ENCODE results near the gene WDR27.

Gene WDR27

DNA sequence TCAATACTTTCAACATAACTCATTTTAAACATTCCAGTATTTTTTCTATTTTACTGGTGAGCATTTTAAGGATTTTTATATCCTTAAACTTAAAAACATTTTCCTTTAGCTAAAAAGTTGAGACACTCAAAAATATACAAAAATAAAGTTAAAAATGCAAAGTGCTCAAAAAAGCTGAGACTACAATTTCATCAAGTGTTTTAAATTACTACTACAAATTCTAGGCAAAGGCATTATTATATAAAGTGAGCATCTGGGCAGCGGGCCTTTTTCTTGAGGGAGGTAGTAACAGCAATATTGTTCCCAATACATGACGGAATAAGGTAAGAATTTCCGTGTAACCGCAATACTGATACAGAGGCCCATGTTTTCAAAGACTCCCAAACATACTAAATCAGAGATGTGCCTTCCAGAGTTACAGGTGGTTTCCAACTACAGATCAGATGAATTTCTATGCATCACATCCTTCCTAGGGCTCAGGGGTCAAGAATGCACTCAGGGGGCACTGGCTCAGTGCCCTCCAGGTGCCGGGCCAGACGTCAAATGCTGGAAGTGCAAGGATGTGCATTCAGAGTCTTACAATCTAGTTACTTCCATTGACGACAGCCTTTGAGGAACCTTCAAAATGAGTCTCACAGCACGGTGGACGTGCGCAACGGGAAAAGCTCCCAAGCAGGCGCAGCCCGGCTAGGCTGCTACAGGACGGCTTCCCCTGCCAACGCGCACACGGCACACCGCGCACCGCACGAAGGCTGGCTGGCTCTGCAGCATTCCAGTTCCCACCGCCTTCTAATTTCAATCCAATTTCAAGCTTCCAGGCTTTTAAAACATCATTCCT lies 20.8 kb upstream of the WDR27 start:
- peak; percentile 76 for ATAC-seq
- TF ChIP-seq, protein P1, sequence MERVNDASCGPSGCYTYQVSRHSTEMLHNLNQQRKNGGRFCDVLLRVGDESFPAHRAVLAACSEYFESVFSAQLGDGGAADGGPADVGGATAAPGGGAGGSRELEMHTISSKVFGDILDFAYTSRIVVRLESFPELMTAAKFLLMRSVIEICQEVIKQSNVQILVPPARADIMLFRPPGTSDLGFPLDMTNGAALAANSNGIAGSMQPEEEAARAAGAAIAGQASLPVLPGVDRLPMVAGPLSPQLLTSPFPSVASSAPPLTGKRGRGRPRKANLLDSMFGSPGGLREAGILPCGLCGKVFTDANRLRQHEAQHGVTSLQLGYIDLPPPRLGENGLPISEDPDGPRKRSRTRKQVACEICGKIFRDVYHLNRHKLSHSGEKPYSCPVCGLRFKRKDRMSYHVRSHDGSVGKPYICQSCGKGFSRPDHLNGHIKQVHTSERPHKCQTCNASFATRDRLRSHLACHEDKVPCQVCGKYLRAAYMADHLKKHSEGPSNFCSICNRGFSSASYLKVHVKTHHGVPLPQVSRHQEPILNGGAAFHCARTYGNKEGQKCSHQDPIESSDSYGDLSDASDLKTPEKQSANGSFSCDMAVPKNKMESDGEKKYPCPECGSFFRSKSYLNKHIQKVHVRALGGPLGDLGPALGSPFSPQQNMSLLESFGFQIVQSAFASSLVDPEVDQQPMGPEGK (CRISPR knock-in tag; IDR thresholded peaks at IDR 0.05; ENCODE audit: borderline replicate concordance): no peak; the same call in 1 of the 2 replicates
- TF ChIP-seq ZFP30 (CRISPR knock-in tag; IDR thresholded peaks at IDR 0.05): no peak
- no peak for TF ChIP-seq PPARA (CRISPR knock-in tag; IDR thresholded peaks at IDR 0.05; ENCODE audit: borderline replicate concordance)
- no peak for TF ChIP-seq TOX (CRISPR knock-in tag; IDR thresholded peaks at IDR 0.05; ENCODE audit: borderline replicate concordance)
- TF ChIP-seq, protein P2, sequence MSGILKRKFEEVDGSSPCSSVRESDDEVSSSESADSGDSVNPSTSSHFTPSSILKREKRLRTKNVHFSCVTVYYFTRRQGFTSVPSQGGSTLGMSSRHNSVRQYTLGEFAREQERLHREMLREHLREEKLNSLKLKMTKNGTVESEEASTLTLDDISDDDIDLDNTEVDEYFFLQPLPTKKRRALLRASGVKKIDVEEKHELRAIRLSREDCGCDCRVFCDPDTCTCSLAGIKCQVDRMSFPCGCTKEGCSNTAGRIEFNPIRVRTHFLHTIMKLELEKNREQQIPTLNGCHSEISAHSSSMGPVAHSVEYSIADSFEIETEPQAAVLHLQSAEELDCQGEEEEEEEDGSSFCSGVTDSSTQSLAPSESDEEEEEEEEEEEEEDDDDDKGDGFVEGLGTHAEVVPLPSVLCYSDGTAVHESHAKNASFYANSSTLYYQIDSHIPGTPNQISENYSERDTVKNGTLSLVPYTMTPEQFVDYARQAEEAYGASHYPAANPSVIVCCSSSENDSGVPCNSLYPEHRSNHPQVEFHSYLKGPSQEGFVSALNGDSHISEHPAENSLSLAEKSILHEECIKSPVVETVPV (CRISPR knock-in tag; IDR thresholded peaks at IDR 0.05): no peak
- TF ChIP-seq RARB (CRISPR knock-in tag; IDR thresholded peaks at IDR 0.05): no peak
- TF ChIP-seq ARNTL (CRISPR knock-in tag; IDR thresholded peaks at IDR 0.05; ENCODE audit: borderline replicate concordance, low read depth): no peak
- no peak for TF ChIP-seq ZNF70 (CRISPR knock-in tag; IDR thresholded peaks at IDR 0.05)
- TF ChIP-seq CSDC2 (CRISPR knock-in tag; IDR thresholded peaks at IDR 0.05): no peak
- no peak for TF ChIP-seq GLIS3 (CRISPR knock-in tag; IDR thresholded peaks at IDR 0.05)
- no peak for TF ChIP-seq OSR1 (CRISPR knock-in tag; IDR thresholded peaks at IDR 0.05)
- TF ChIP-seq, protein P3, sequence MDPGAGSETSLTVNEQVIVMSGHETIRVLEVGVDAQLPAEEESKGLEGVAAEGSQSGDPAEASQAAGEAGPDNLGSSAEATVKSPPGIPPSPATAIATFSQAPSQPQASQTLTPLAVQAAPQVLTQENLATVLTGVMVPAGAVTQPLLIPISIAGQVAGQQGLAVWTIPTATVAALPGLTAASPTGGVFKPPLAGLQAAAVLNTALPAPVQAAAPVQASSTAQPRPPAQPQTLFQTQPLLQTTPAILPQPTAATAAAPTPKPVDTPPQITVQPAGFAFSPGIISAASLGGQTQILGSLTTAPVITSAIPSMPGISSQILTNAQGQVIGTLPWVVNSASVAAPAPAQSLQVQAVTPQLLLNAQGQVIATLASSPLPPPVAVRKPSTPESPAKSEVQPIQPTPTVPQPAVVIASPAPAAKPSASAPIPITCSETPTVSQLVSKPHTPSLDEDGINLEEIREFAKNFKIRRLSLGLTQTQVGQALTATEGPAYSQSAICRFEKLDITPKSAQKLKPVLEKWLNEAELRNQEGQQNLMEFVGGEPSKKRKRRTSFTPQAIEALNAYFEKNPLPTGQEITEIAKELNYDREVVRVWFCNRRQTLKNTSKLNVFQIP (CRISPR knock-in tag; IDR thresholded peaks at IDR 0.05; ENCODE audit: borderline replicate concordance, low read depth): no peak
- TF ChIP-seq, protein P4, sequence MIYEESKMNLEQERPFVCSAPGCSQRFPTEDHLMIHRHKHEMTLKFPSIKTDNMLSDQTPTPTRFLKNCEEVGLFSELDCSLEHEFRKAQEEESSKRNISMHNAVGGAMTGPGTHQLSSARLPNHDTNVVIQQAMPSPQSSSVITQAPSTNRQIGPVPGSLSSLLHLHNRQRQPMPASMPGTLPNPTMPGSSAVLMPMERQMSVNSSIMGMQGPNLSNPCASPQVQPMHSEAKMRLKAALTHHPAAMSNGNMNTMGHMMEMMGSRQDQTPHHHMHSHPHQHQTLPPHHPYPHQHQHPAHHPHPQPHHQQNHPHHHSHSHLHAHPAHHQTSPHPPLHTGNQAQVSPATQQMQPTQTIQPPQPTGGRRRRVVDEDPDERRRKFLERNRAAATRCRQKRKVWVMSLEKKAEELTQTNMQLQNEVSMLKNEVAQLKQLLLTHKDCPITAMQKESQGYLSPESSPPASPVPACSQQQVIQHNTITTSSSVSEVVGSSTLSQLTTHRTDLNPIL (CRISPR knock-in tag; IDR thresholded peaks at IDR 0.05; ENCODE audit: low read depth): no peak
- TF ChIP-seq ZFP3 (CRISPR knock-in tag; IDR thresholded peaks at IDR 0.05): no peak

- TF ChIP-seq BACH2 (CRISPR knock-in tag; IDR thresholded peaks at IDR 0.05; ENCODE audit: borderline replicate concordance): no peak
- TF ChIP-seq ZNF565 (CRISPR knock-in tag; conservative IDR thresholded peaks at IDR 0.05; ENCODE audit: low read depth): no peak
- TF ChIP-seq ZFP3 (CRISPR knock-in tag; IDR thresholded peaks at IDR 0.05): no peak
- TF ChIP-seq, protein P2 (CRISPR knock-in tag; IDR thresholded peaks at IDR 0.05): no peak
- no peak for TF ChIP-seq TSHZ2 (CRISPR knock-in tag; IDR thresholded peaks at IDR 0.05)
- no peak for TF ChIP-seq ESRRG (CRISPR knock-in tag; IDR thresholded peaks at IDR 0.05)
- no peak for TF ChIP-seq ZNF8 (CRISPR knock-in tag; IDR thresholded peaks at IDR 0.05)
- TF ChIP-seq, protein P1 (CRISPR knock-in tag; IDR thresholded peaks at IDR 0.05; ENCODE audit: borderline replicate concordance): no peak
- TF ChIP-seq RARB (CRISPR knock-in tag; IDR thresholded peaks at IDR 0.05): no peak
- no peak for TF ChIP-seq CSDC2 (CRISPR knock-in tag; IDR thresholded peaks at IDR 0.05)
- ATAC-seq: no peak
These were observed 18.5 kb upstream of the WDR27 start for GRCh38 chr6:169720207-169720855.
